Right lobe of liver (tissue), 6 donors: ENCODE data around the gene WNK1. TPM values are rescaled to one million over a fixed set of nuclear protein-coding genes. Genes with fewer than 3 reads are reported as not detected.

Source experiments
- ATAC-seq, 4 donors: fragments of 200-7000 bp; cut with Tn5 transposase; one replicate each; pipeline ENCODE4 v1.9.1; 2020; ENCODE audit warnings: mild to moderate bottlenecking in 4 of 4, moderate library complexity in 4 of 4
- DNase-seq, 3 donors: peaks; one replicate each; pipeline ENCODE4 v3.0.0-alpha.2; 2020
- H3K27ac ChIP-seq, 3 donors: fragments of 200-600 bp; one replicate each; pipeline ENCODE4 v1.8.0; 2022
- H3K27me3 ChIP-seq, 2 donors: fragments of 200-600 bp; one replicate each; pipeline ENCODE4 v1.8.0; 2022
- H3K36me3 ChIP-seq, 4 donors: fragments of 200-600 bp; sonication (generic) in 1 of 4; one replicate each; pipeline versions ENCODE4 v1.5.1 to v1.8.0; 2017 to 2022; ENCODE audit warnings: control low read depth in 1 of 4
- H3K4me1 ChIP-seq, 4 donors: fragments of 200-600 bp; sonication (generic) in 1 of 4; one replicate each; pipeline versions ENCODE4 v1.5.1 to v1.8.0; 2017 to 2022; ENCODE audit warnings: control low read depth in 1 of 4
- H3K4me3 ChIP-seq, 3 donors: fragments of 200-600 bp; one replicate each; pipeline ENCODE4 v1.8.0; 2022
- H3K9me3 ChIP-seq, 4 donors: fragments of 200-600 bp; sonication (generic) in 1 of 4; one replicate each; pipeline versions ENCODE4 v1.5.1 to v1.8.0; 2017 to 2022; ENCODE audit warnings: control low read depth in 1 of 4
- POLR2A ChIP-seq: fragments of 450-650 bp; IDR thresholded peaks from one replicate; pipeline ENCODE4 v1.6.1; 2017; ENCODE audit warnings: antibody characterized with exemption, mild to moderate bottlenecking
- WGBS: methylation state at CpG from one replicate; pipeline ENCODE4 v1.1.6; 2018; ENCODE audit warnings: low coverage, low lambda C conversion rate; ENCODE audit not compliant: insufficient coverage; ENCODE audit errors: missing lambda C conversion rate; 5-methylcytosine and 5-hydroxymethylcytosine counted together
- intact Hi-C, 2 donors: fragments of 100-400 bp; cut with DNase I; formaldehyde crosslinking; loops; one replicate each; pipeline versions ENCODE4 v1.11.2 to v1.14.1; 2022
- total RNA-seq, 6 experiments: library from RNA; depleted of rRNA in 2 of 6; stranded (reverse); fragments of >200 nt in 2 of 6; fragmentation: NEBNext Ultra II Directional in 3 of 6; extraction: Animal tissue kit (Norgen Biotek cat#: 25700) in 3 of 6; gene quantifications; one replicate each; pipeline versions ENCODE4 v1.1.0 to v1.2.4, GENCODE V29; 2016 to 2023
- TF ChIP-seq, protein P1 (sequence below), 4 donors: fragments of 200-600 bp in 3 of 4; fragments of 450-650 bp in 1 of 4; IDR thresholded peaks; one replicate each; pipeline versions ENCODE4 v1.5.1 to v1.8.0; 2016 to 2022; ENCODE audit warnings: antibody characterized with exemption in 4 of 4, mild to moderate bottlenecking in 2 of 4
- donor health status: DM: no; HTN: yes; CAD: no.
- donor health status: DM: no; HTN: no; CAD: no.
- donor health status: DM: no; HTN: no; CAD: no.
- donor health status: DM: no; HTN: yes; CAD: no.
- donor health status: DM: no; HTN: yes; CAD: no.

Gene WNK1
- total RNA-seq, 6 experiments from 2014 or later, result 72.0 to 115 (median 93.1) TPM

DNA sequence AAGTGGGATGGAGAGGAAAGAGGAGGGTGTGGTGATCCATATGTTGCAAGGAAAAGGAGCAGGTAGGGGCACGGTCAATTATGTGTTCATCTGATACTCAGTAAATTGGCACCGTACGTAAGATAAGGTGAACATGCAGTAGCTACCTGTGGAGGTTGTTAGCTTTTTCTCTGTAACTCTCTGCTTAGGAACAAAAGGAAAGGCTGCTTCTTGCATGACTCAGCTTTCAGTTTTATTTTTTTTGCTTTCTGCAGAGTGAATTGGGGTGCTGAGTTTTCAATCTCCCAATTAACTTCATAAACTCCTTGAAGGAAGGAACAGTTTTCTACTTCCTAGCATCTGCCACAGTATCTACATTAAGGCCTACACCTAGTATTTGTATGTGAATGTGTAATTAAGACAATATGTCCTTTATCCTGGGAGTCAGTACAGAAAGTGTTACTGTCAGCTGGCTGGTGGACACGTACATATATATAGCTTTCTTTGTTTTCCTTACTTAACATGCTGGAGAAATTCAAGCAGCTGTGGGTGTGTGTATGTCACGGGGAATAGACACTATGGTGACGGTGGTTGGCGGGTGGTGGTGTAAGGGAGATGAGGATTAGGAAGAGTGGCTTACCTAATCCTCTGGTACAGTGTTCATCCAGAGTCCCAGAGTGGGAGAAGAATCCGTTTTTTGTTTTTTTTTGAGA lies 40.1 kb upstream of the WNK1 start:
- H3K36me3 ChIP-seq, result no peaks in the 10 kb centered on the region
- intact Hi-C loops, result no loop called here
- no peaks in the 10 kb centered on the region for H3K27me3 ChIP-seq
- H3K9me3 ChIP-seq, result no peaks in the 10 kb centered on the region
- H3K4me1 ChIP-seq, result no peaks in the 10 kb centered on the region
- DNase-seq (no peak), ATAC-seq (no peak)
- TF ChIP-seq, protein P1, sequence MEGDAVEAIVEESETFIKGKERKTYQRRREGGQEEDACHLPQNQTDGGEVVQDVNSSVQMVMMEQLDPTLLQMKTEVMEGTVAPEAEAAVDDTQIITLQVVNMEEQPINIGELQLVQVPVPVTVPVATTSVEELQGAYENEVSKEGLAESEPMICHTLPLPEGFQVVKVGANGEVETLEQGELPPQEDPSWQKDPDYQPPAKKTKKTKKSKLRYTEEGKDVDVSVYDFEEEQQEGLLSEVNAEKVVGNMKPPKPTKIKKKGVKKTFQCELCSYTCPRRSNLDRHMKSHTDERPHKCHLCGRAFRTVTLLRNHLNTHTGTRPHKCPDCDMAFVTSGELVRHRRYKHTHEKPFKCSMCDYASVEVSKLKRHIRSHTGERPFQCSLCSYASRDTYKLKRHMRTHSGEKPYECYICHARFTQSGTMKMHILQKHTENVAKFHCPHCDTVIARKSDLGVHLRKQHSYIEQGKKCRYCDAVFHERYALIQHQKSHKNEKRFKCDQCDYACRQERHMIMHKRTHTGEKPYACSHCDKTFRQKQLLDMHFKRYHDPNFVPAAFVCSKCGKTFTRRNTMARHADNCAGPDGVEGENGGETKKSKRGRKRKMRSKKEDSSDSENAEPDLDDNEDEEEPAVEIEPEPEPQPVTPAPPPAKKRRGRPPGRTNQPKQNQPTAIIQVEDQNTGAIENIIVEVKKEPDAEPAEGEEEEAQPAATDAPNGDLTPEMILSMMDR (IDR thresholded peaks at IDR 0.05), result no peak
- TF ChIP-seq POLR2A, result no peak
- 75% methylated on average over 7 of the region's 8 CpGs for WGBS
- H3K4me3 ChIP-seq, result no peak overlapping the region
- no peak overlapping the region for H3K27ac ChIP-seq

- no peak overlapping the region for H3K4me3 ChIP-seq
- TF ChIP-seq, protein P1 (IDR thresholded peaks at IDR 0.05), result no peak
- no peak for TF ChIP-seq POLR2A
- no peaks in the 10 kb centered on the region for H3K36me3 ChIP-seq
- no peaks in the 10 kb centered on the region for H3K4me1 ChIP-seq
- intact Hi-C loops, result no loop called here
- H3K9me3 ChIP-seq, result no peaks in the 10 kb centered on the region
- no peak overlapping the region for H3K27ac ChIP-seq
- H3K27me3 ChIP-seq, result no peaks in the 10 kb centered on the region
- ATAC-seq (no peak), DNase-seq (no peak)
- WGBS, result 75% methylated on average over 9 of the region's 9 CpGs
Measured at GRCh38 chr12:713281-713875, 39.0 kb upstream of the WNK1 start.

DNA sequence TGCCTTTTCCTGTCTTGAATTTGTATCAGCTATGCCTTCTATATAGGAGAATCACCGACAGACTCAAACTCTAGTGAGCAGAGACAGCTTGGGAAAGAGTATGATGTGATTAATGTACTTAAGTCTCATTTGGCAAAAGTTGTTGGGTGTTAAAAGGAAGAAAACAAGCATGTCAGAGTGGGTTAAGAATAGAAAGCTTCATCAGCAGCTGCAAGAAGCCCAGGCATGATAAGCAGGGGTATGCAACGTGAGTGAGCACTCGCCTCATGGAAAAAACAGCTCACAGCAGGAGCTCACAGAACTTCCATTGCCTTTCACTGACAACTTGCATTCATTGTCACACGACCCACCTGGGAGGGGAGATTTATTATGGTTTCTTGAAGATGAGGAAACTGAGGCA lies 35.9 kb upstream of the WNK1 start:
- H3K27ac ChIP-seq, result no peak overlapping the region
- no peaks in the 10 kb centered on the region for H3K36me3 ChIP-seq
- H3K4me1 ChIP-seq, result no peaks in the 10 kb centered on the region
- ATAC-seq (no peak), DNase-seq (no peak)
- H3K27me3 ChIP-seq, result no peaks in the 10 kb centered on the region
- no peak overlapping the region for H3K4me3 ChIP-seq
- intact Hi-C loops, result no loop called here
- TF ChIP-seq, protein P1 (IDR thresholded peaks at IDR 0.05), result no peak
- TF ChIP-seq POLR2A, result no peak
- WGBS, result 27% methylated on average over 2 of the region's 4 CpGs
- H3K9me3 ChIP-seq, result no peaks in the 10 kb centered on the region

- no peak for TF ChIP-seq POLR2A
- TF ChIP-seq, protein P1 (IDR thresholded peaks at IDR 0.05), result no peak
- no peak overlapping the region for H3K27ac ChIP-seq
- H3K27me3 ChIP-seq, result no peaks in the 10 kb centered on the region
- no peaks in the 10 kb centered on the region for H3K36me3 ChIP-seq
- intact Hi-C loops, result no loop called here
- no peak for DNase-seq
- ATAC-seq, result no peak
- no peak overlapping the region for H3K4me3 ChIP-seq
- H3K9me3 ChIP-seq, result no peaks in the 10 kb centered on the region
- no peaks in the 10 kb centered on the region for H3K4me1 ChIP-seq
- 80% methylated on average over 4 of the region's 4 CpGs for WGBS
Measured at GRCh38 chr12:718756-719102, 33.6 kb upstream of the WNK1 start.
